ENCODE results near the gene HDX. TPM values are rescaled to one million over a fixed set of nuclear protein-coding genes. Genes with fewer than 3 reads are reported as not detected.
A peak's percentile ranks its signal among the peaks of the same experiment; 100 is the strongest.

Gene HDX
- total and polyA plus RNA-seq, 2 experiments from 2014 or later = 2.1 to 2.7 TPM

DNA sequence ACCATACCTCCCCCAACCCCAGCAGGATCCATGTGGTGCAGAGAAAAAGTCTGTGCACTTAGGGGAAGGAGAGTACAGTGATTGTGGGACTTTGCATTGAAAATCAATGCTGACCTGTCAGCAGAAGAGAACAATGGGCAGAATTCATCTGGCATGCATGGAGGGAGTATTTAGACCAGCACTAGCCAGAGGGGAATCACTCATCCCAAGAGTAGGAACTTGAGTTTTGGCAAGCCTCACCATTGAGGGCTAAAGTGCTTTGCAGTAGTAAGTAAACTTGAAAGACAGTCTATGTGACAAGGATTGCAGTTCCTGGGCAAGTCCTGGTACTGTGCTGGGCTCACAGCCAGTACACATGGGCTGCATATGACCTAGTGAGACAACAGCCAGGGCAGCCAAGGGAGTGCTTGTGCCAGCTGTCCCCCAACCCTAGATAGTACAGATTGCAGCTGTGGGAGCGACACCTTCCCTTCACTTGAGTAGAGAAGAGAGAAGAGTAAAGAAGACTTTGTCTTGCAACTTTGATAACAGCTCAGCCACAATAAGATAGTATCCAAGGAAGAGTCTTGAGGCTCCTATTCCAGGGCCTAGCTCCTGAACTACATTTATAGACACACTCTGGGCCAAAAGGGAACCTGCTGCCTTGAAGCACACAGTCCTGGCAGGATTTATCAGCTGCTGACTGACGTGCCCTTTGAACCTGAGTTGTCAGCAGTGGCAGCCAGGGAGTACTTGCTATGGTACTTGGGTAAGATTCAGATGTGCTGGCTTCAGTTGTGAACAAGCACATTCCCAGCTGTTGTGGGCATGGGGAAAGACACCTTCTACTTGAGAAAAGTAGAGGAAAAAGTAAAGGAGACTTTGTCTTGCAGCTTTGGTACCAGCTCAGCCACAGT, 48.7 kb downstream of the HDX start:
- Histone ChIP-seq H3K27me3 (no peaks in the 10 kb centered on the region), H3K4me1 (ENCODE audit: low read depth) (no peaks in the 10 kb centered on the region)
- TF ChIP-seq, protein P1, sequence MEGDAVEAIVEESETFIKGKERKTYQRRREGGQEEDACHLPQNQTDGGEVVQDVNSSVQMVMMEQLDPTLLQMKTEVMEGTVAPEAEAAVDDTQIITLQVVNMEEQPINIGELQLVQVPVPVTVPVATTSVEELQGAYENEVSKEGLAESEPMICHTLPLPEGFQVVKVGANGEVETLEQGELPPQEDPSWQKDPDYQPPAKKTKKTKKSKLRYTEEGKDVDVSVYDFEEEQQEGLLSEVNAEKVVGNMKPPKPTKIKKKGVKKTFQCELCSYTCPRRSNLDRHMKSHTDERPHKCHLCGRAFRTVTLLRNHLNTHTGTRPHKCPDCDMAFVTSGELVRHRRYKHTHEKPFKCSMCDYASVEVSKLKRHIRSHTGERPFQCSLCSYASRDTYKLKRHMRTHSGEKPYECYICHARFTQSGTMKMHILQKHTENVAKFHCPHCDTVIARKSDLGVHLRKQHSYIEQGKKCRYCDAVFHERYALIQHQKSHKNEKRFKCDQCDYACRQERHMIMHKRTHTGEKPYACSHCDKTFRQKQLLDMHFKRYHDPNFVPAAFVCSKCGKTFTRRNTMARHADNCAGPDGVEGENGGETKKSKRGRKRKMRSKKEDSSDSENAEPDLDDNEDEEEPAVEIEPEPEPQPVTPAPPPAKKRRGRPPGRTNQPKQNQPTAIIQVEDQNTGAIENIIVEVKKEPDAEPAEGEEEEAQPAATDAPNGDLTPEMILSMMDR (IDR thresholded peaks at IDR 0.05; ENCODE audit: low read depth, low read length) = no peak

DNA sequence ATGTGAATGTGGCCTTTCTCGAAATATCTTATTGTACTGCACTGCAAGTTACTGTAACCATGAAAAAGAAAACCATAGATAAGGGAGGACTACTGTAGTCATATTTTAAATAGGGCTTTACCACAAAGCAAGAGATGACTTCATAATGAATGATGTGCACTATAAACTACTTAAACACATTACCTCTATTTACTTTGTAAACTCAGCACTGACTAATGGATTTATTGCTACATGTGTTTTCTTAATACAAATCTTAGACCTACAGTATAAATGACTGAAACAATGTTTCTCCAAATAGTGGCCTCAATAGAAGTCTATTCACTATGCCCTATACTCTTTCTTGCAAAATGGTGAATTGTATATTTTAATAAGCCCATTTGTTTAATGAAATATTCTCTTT, 61.1 kb downstream of the HDX start:
- no peaks in the 10 kb centered on the region for H3K4me1 ChIP-seq (ENCODE audit: low read depth)
- H3K9me3 ChIP-seq (ENCODE audit: low read depth) = no peaks in the 10 kb centered on the region
- no peak overlapping the region for H3K4me3 ChIP-seq
- DNase-seq (ENCODE audit: low read depth in 1 of 2, low spot score in 1 of 2) = no peak
- no peaks in the 10 kb centered on the region for H3K27me3 ChIP-seq
- no peak overlapping the region for H3K27ac ChIP-seq
- TF ChIP-seq, protein P1 (IDR thresholded peaks at IDR 0.05; ENCODE audit: low read depth, low read length) = no peak
- H3K36me3 ChIP-seq = no peaks in the 10 kb centered on the region

More for the DNA sequence above, 48.7 kb downstream of the HDX start:
- no peaks in the 10 kb centered on the region for H3K9me3 ChIP-seq (ENCODE audit: low read depth)
- peak overlapping the region; percentile 34 for H3K27ac ChIP-seq
- DNase-seq (ENCODE audit: low read depth in 1 of 2, low spot score in 1 of 2) = no peak
- H3K4me3 ChIP-seq = no peak overlapping the region
- H3K36me3 ChIP-seq = no peaks in the 10 kb centered on the region

DNA sequence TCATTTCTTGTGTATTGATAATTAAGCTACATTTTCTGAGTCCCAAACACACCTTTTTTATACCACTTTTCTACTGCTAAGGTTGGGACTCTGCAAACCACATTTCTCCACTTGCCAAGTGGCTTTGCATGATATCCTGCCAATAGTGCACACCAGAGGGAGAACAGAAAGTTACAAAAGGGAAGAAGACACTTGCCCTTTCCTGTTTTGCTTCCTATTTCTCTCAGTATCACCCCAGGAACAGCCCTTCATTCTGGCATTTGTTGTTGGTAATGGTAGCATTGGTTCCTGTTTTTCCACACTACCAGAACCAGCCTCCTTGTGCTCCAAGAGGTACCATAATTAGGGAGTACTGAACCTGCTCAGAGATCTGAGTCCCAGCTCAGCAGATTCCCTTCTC, 87.1 kb downstream of the HDX start:
- TF ChIP-seq, protein P1 (IDR thresholded peaks at IDR 0.05; ENCODE audit: low read depth, low read length) = no peak
- DNase-seq (ENCODE audit: low read depth in 1 of 2, low spot score in 1 of 2) = no peak
- H3K4me3 ChIP-seq = no peak overlapping the region
- no peaks in the 10 kb centered on the region for H3K27me3 ChIP-seq
- H3K27ac ChIP-seq = no peak overlapping the region
- no peaks in the 10 kb centered on the region for H3K4me1 ChIP-seq (ENCODE audit: low read depth)
- no peaks in the 10 kb centered on the region for H3K36me3 ChIP-seq
- H3K9me3 ChIP-seq (ENCODE audit: low read depth) = no peaks in the 10 kb centered on the region

DNA sequence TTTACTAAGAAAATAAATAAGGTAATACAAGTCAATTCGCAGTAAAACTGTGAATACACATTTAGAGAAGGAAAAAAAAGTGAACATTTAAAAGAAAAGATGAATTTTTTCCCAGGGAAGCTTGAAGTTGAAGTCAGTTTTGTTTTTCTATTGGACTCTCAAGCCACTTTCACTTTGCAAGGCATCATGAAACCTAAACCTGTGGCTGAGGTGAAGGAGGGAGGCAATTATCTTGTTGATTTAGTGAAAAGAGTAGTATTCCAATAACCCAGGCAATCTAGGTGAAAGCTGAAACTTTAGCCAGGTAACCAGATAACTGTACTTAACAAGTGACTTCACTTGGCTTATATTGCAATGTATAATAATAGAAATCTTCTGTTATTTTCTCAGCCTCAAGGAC, 138.6 kb downstream of the HDX start:
- Histone ChIP-seq H3K27ac (peak overlapping the region; percentile 42), H3K4me1 (ENCODE audit: low read depth) (no peaks in the 10 kb centered on the region), H3K27me3 (no peaks in the 10 kb centered on the region), H3K9me3 (ENCODE audit: low read depth) (no peaks in the 10 kb centered on the region), H3K4me3 (no peak overlapping the region), H3K36me3 (no peaks in the 10 kb centered on the region)
- TF ChIP-seq, protein P1 (IDR thresholded peaks at IDR 0.05; ENCODE audit: low read depth, low read length) = no peak
- DNase-seq (ENCODE audit: low read depth in 1 of 2, low spot score in 1 of 2) = no peak

DNA sequence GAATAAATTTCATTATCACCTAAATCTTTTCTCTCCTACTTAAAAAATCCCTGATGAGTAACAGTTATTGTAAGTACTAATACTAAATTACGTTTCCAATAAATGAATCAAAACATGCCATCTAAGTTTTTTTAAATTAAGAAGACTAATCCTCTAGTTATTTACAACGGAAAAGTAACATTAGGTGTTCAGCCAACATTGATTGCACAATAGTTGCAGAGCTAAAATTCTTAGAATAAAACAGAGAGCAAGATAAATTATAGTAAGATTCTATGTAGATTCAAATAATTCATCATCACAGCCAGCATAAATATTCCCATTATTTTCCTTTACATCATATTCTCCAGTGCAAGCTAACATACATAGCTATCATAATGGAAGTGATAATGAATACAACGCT, 139.2 kb downstream of the HDX start:
- TF ChIP-seq, protein P1 (IDR thresholded peaks at IDR 0.05; ENCODE audit: low read depth, low read length) = no peak
- DNase-seq (ENCODE audit: low read depth in 1 of 2, low spot score in 1 of 2) = peak in 1 of 2 donors; percentile 12
- Histone ChIP-seq H3K27me3 (no peaks in the 10 kb centered on the region), H3K4me1 (ENCODE audit: low read depth) (no peaks in the 10 kb centered on the region), H3K9me3 (ENCODE audit: low read depth) (no peaks in the 10 kb centered on the region), H3K27ac (no peak overlapping the region), H3K36me3 (no peaks in the 10 kb centered on the region), H3K4me3 (no peak overlapping the region)

Data from cardiac muscle cell (in vitro differentiated cells and primary cell).